K562 (cell line): ENCODE results near the gene CHPF2. TPM values are rescaled to one million over a fixed set of nuclear protein-coding genes. Genes with fewer than 3 reads are reported as not detected.

Experiments used
- CGGBP1 ChIP-seq: fragments of 250-450 bp; sonication (Bioruptor Pico); IDR thresholded peaks from 2 replicates; pipeline ENCODE4 v1.9.0; 2021; ENCODE audit warnings: mild to moderate bottlenecking
- CTBP1 ChIP-seq: fragments of 450-650 bp; IDR thresholded peaks from 2 replicates; pipeline ENCODE4 v1.6.1; 2016; ENCODE audit warnings: borderline replicate concordance
- GATAD2B ChIP-seq: fragments of 450-650 bp; IDR thresholded peaks from 2 replicates; pipeline ENCODE4 v1.6.1; 2017; ENCODE audit warnings: mild to moderate bottlenecking, borderline replicate concordance
- HNRNPLL ChIP-seq: fragments of 200-400 bp; formaldehyde crosslinking; IDR thresholded peaks from 2 replicates; pipeline ENCODE4 v1.6.1; 2017; ENCODE audit warnings: low read length, low read depth, mild to moderate bottlenecking; ENCODE audit not compliant: poor library complexity, severe bottlenecking
- ILF3 ChIP-seq: fragments of 450-650 bp; IDR thresholded peaks from 2 replicates; pipeline ENCODE4 v1.6.1; 2018; ENCODE audit warnings: antibody characterized with exemption, mild to moderate bottlenecking, moderate library complexity, borderline replicate concordance
- KDM5B ChIP-seq: fragments of 200-600 bp; sonication (generic); IDR thresholded peaks from 2 replicates; pipeline ENCODE4 v1.6.1; 2012; ENCODE audit warnings: low read depth, mild to moderate bottlenecking, moderate library complexity, low read length, control low read depth, inconsistent platforms; ENCODE audit not compliant: insufficient replicate concordance
- PCBP1 ChIP-seq: fragments of 200-400 bp; formaldehyde crosslinking; IDR thresholded peaks from 2 replicates; pipeline ENCODE4 v1.6.1; 2018; ENCODE audit warnings: mild to moderate bottlenecking, low read depth, low read length; ENCODE audit not compliant: poor library complexity, severe bottlenecking
- SMAD4 ChIP-seq: fragments of 250-450 bp; sonication (Bioruptor Pico); conservative IDR thresholded peaks from 2 replicates; pipeline ENCODE4 v1.8.0; 2021; ENCODE audit warnings: inconsistent platforms, mild to moderate bottlenecking, moderate library complexity
- SPI1 ChIP-seq: IDR thresholded peaks from 2 replicates; pipeline ENCODE4 v1.6.1; 2011; ENCODE audit warnings: low read depth, low read length, control low read depth, borderline replicate concordance
- UBTF ChIP-seq, 2 experiments: IDR thresholded peaks; 2 replicates each; pipeline ENCODE4 v1.6.1; 2012; ENCODE audit warnings: improper control_type of control experiment in 2 of 2, low read depth in 2 of 2, low read length in 2 of 2, borderline replicate concordance in 1 of 2
- YY1 ChIP-seq, 3 experiments: IDR thresholded peaks; 2 replicates each; pipeline ENCODE4 v1.6.1; 2011; ENCODE audit warnings: low read length in 2 of 3, mild to moderate bottlenecking in 2 of 3, moderate library complexity in 2 of 3, borderline replicate concordance in 1 of 3, control low read depth in 1 of 3, low read depth in 1 of 3; ENCODE audit not compliant: insufficient read depth in 3 of 3, insufficient replicate concordance in 2 of 3, control insufficient read depth in 1 of 3, insufficient read length in 1 of 3; ENCODE audit errors: extremely low read depth in 1 of 3
- ZBTB40 ChIP-seq, 2 experiments: fragments of 450-650 bp in 1 of 2; sonication (generic) in 1 of 2; formaldehyde crosslinking in 1 of 2; IDR thresholded peaks; 2 replicates each; pipeline versions ENCODE4 v1.7.1 to v1.9.0; 2016 to 2022; ENCODE audit warnings: inconsistent platforms in 1 of 2, mild to moderate bottlenecking in 1 of 2, missing genetic modification reagents in 1 of 2
- ZNF57 ChIP-seq: fragments of 450-650 bp; formaldehyde crosslinking; IDR thresholded peaks from 2 replicates; pipeline ENCODE4 v1.4.0; 2020; ENCODE audit warnings: mild to moderate bottlenecking, moderate library complexity
- polyA plus RNA-seq, 8 experiments: library from polyadenylated mRNA; depleted of rRNA in 4 of 8; stranded (reverse) in 5 of 8; unstranded in 3 of 8; fragments of >200 nt; fragmentation: Nextera tagmentation in 2 of 8; fragmentation: Illumina TruSeq in 1 of 8; extraction: Ambion mirVana in 2 of 8; extraction: Trizol in 1 of 8; gene quantifications; 2 replicates each; pipeline versions ENCODE4 v1.2.1 to v1.2.3, GENCODE V29; 2011 to 2014; ENCODE audit warnings: inconsistent platforms in 1 of 8, missing spikeins in 1 of 8
- total RNA-seq, 7 experiments: library from RNA; depleted of rRNA in 6 of 7; stranded (reverse); fragments of >200 nt in 6 of 7; fragmentation: Illumina TruSeq in 2 of 7; extraction: Trizol in 2 of 7; gene quantifications; 2 replicates each; pipeline versions ENCODE4 v1.2.1 to v1.2.3, GENCODE V29; 2011 to 2021; ENCODE audit warnings: low replicate concordance in 1 of 7

Gene CHPF2
- total and polyA plus RNA-seq, 9 of the 15 experiments (the other 6 are each of a cell fraction or from before 2014, with no cell fraction given) = 0.08 to 32.8 (median 10.5) TPM

- TF ChIP-seq UBTF (IDR thresholded peaks at IDR 0.05; ENCODE audit: borderline replicate concordance in 1 of 2, low read depth in 2 of 2, low read length in 2 of 2) = peak; percentile 94 to 96; a peak in 3 of 4 replicates
- peak; percentile 26; the same call in 1 of the 2 replicates for TF ChIP-seq CGGBP1 (CRISPR knock-in tag)
- peak; percentile 99 for TF ChIP-seq SMAD4
- peak; percentile 63; the same call in 1 of the 2 replicates for TF ChIP-seq ZBTB40 (IDR thresholded peaks at IDR 0.05)
- TF ChIP-seq ZBTB40 (CRISPR knock-in tag; IDR thresholded peaks at IDR 0.05) = no peak
- TF ChIP-seq KDM5B = no peak
- no peak for TF ChIP-seq ZNF57
- peak in 1 of 3 experiments; percentile 32 for TF ChIP-seq YY1 (IDR thresholded peaks at IDR 0.05; ENCODE audit: borderline replicate concordance in 1 of 3, control insufficient read depth in 1 of 3, extremely low read depth in 1 of 3, insufficient read depth in 3 of 3, insufficient read length in 1 of 3, insufficient replicate concordance in 2 of 3, low read depth in 1 of 3, low read length in 2 of 3)
- TF ChIP-seq SPI1 = peak; percentile 54; the same call in 1 of the 2 replicates
- peak; percentile 30 for TF ChIP-seq PCBP1
- TF ChIP-seq ILF3 = no peak
- peak; percentile 98 for TF ChIP-seq GATAD2B
- peak; percentile 82 for TF ChIP-seq HNRNPLL
- TF ChIP-seq CTBP1 = peak; percentile 89; the same call in 1 of the 2 replicates
These were observed 16.2 kb downstream of the CHPF2 start, which contains the start of gene SMARCD3 (continued) for GRCh38 chr7:151248346-151249033.
